ENCODE data around the gene ACSS3.

ACSS3 gene

GRCh38 chr12:81245907-81246570, 168.2 kb downstream of the ACSS3 start:
- H3K36me3 ChIP-seq (ENCODE audit: control insufficient read depth, insufficient read depth, low read length) = no peaks in the 10 kb centered on the region
- H3K4me3 ChIP-seq (ENCODE audit: insufficient read depth, low read depth, low read length, poor library complexity, severe bottlenecking) = no peak overlapping the region
- no peak overlapping the region for H3K27ac ChIP-seq (ENCODE audit: insufficient read depth, low read length, poor library complexity, severe bottlenecking)
- no peak for DNase-seq
- H3K27me3 ChIP-seq (replicated peaks; ENCODE audit: control insufficient read depth, insufficient read depth, low read length, poor library complexity, severe bottlenecking) = no peaks in the 10 kb centered on the region
- no peaks in the 10 kb centered on the region for H3K9me3 ChIP-seq (ENCODE audit: control insufficient read depth, low read length)
- H3K4me1 ChIP-seq (ENCODE audit: control insufficient read depth, insufficient read depth, low read length, poor library complexity, severe bottlenecking) = no peaks in the 10 kb centered on the region

GRCh38 chr12:81249976-81250375, 172.1 kb downstream of the ACSS3 start:
- H3K36me3 ChIP-seq (ENCODE audit: control insufficient read depth, insufficient read depth, low read length) = no peaks in the 10 kb centered on the region
- no peaks in the 10 kb centered on the region for H3K9me3 ChIP-seq (ENCODE audit: control insufficient read depth, low read length)
- no peak for DNase-seq
- no peaks in the 10 kb centered on the region for H3K4me1 ChIP-seq (ENCODE audit: control insufficient read depth, insufficient read depth, low read length, poor library complexity, severe bottlenecking)
- H3K4me3 ChIP-seq (ENCODE audit: insufficient read depth, low read depth, low read length, poor library complexity, severe bottlenecking) = no peak overlapping the region
- no peak overlapping the region for H3K27ac ChIP-seq (ENCODE audit: insufficient read depth, low read length, poor library complexity, severe bottlenecking)
- H3K27me3 ChIP-seq (replicated peaks; ENCODE audit: control insufficient read depth, insufficient read depth, low read length, poor library complexity, severe bottlenecking) = no peaks in the 10 kb centered on the region

- H3K4me3 ChIP-seq (ENCODE audit: insufficient read depth, low read depth, low read length, poor library complexity, severe bottlenecking) = no peak overlapping the region
- H3K27ac ChIP-seq (ENCODE audit: insufficient read depth, low read length, poor library complexity, severe bottlenecking) = no peak overlapping the region
- no peaks in the 10 kb centered on the region for H3K4me1 ChIP-seq (ENCODE audit: control insufficient read depth, insufficient read depth, low read length, poor library complexity, severe bottlenecking)
- DNase-seq = no peak
- H3K9me3 ChIP-seq (ENCODE audit: control insufficient read depth, low read length) = no peaks in the 10 kb centered on the region
- no peaks in the 10 kb centered on the region for H3K36me3 ChIP-seq (ENCODE audit: control insufficient read depth, insufficient read depth, low read length)
- no peaks in the 10 kb centered on the region for H3K27me3 ChIP-seq (replicated peaks; ENCODE audit: control insufficient read depth, insufficient read depth, low read length, poor library complexity, severe bottlenecking)
These were observed 174.3 kb downstream of the ACSS3 start for GRCh38 chr12:81252228-81252627.

GRCh38 chr12:81253360-81253759, 175.5 kb downstream of the ACSS3 start:
- H3K4me3 ChIP-seq (ENCODE audit: insufficient read depth, low read depth, low read length, poor library complexity, severe bottlenecking) = no peak overlapping the region
- H3K27ac ChIP-seq (ENCODE audit: insufficient read depth, low read length, poor library complexity, severe bottlenecking) = no peak overlapping the region
- no peaks in the 10 kb centered on the region for H3K9me3 ChIP-seq (ENCODE audit: control insufficient read depth, low read length)
- H3K36me3 ChIP-seq (ENCODE audit: control insufficient read depth, insufficient read depth, low read length) = no peaks in the 10 kb centered on the region
- DNase-seq = no peak
- H3K27me3 ChIP-seq (replicated peaks; ENCODE audit: control insufficient read depth, insufficient read depth, low read length, poor library complexity, severe bottlenecking) = no peaks in the 10 kb centered on the region
- H3K4me1 ChIP-seq (ENCODE audit: control insufficient read depth, insufficient read depth, low read length, poor library complexity, severe bottlenecking) = no peaks in the 10 kb centered on the region

GRCh38 chr12:81255456-81255855, 177.6 kb downstream of the ACSS3 start:
- Histone ChIP-seq H3K36me3 (ENCODE audit: control insufficient read depth, insufficient read depth, low read length) (no peaks in the 10 kb centered on the region), H3K27ac (ENCODE audit: insufficient read depth, low read length, poor library complexity, severe bottlenecking) (no peak overlapping the region), H3K9me3 (ENCODE audit: control insufficient read depth, low read length) (no peaks in the 10 kb centered on the region), H3K4me3 (ENCODE audit: insufficient read depth, low read depth, low read length, poor library complexity, severe bottlenecking) (no peak overlapping the region), H3K4me1 (ENCODE audit: control insufficient read depth, insufficient read depth, low read length, poor library complexity, severe bottlenecking) (no peaks in the 10 kb centered on the region), H3K27me3 (replicated peaks; ENCODE audit: control insufficient read depth, insufficient read depth, low read length, poor library complexity, severe bottlenecking) (no peaks in the 10 kb centered on the region)
- DNase-seq = no peak

- Histone ChIP-seq H3K36me3 (ENCODE audit: control insufficient read depth, insufficient read depth, low read length) (no peaks in the 10 kb centered on the region), H3K9me3 (ENCODE audit: control insufficient read depth, low read length) (no peaks in the 10 kb centered on the region), H3K27ac (ENCODE audit: insufficient read depth, low read length, poor library complexity, severe bottlenecking) (no peak overlapping the region), H3K4me1 (ENCODE audit: control insufficient read depth, insufficient read depth, low read length, poor library complexity, severe bottlenecking) (no peaks in the 10 kb centered on the region), H3K4me3 (ENCODE audit: insufficient read depth, low read depth, low read length, poor library complexity, severe bottlenecking) (no peak overlapping the region), H3K27me3 (replicated peaks; ENCODE audit: control insufficient read depth, insufficient read depth, low read length, poor library complexity, severe bottlenecking) (no peaks in the 10 kb centered on the region)
- no peak for DNase-seq
These were observed 178.1 kb downstream of the ACSS3 start for GRCh38 chr12:81255947-81256346.

GRCh38 chr12:81257947-81258551, 180.2 kb downstream of the ACSS3 start:
- no peak for DNase-seq
- Histone ChIP-seq H3K4me3 (ENCODE audit: insufficient read depth, low read depth, low read length, poor library complexity, severe bottlenecking) (no peak overlapping the region), H3K27me3 (replicated peaks; ENCODE audit: control insufficient read depth, insufficient read depth, low read length, poor library complexity, severe bottlenecking) (no peaks in the 10 kb centered on the region), H3K9me3 (ENCODE audit: control insufficient read depth, low read length) (no peaks in the 10 kb centered on the region), H3K4me1 (ENCODE audit: control insufficient read depth, insufficient read depth, low read length, poor library complexity, severe bottlenecking) (no peaks in the 10 kb centered on the region), H3K36me3 (ENCODE audit: control insufficient read depth, insufficient read depth, low read length) (no peaks in the 10 kb centered on the region), H3K27ac (ENCODE audit: insufficient read depth, low read length, poor library complexity, severe bottlenecking) (no peak overlapping the region)

- Histone ChIP-seq H3K27ac (ENCODE audit: insufficient read depth, low read length, poor library complexity, severe bottlenecking) (no peak overlapping the region), H3K4me1 (ENCODE audit: control insufficient read depth, insufficient read depth, low read length, poor library complexity, severe bottlenecking) (no peaks in the 10 kb centered on the region), H3K36me3 (ENCODE audit: control insufficient read depth, insufficient read depth, low read length) (no peaks in the 10 kb centered on the region), H3K9me3 (ENCODE audit: control insufficient read depth, low read length) (no peaks in the 10 kb centered on the region), H3K27me3 (replicated peaks; ENCODE audit: control insufficient read depth, insufficient read depth, low read length, poor library complexity, severe bottlenecking) (no peaks in the 10 kb centered on the region), H3K4me3 (ENCODE audit: insufficient read depth, low read depth, low read length, poor library complexity, severe bottlenecking) (no peak overlapping the region)
- DNase-seq = no peak
These were observed 181.5 kb downstream of the ACSS3 start for GRCh38 chr12:81259360-81259759.

GRCh38 chr12:81261508-81262207, 183.8 kb downstream of the ACSS3 start:
- Histone ChIP-seq H3K9me3 (ENCODE audit: control insufficient read depth, low read length) (no peaks in the 10 kb centered on the region), H3K4me3 (ENCODE audit: insufficient read depth, low read depth, low read length, poor library complexity, severe bottlenecking) (no peak overlapping the region), H3K27me3 (replicated peaks; ENCODE audit: control insufficient read depth, insufficient read depth, low read length, poor library complexity, severe bottlenecking) (no peaks in the 10 kb centered on the region), H3K4me1 (ENCODE audit: control insufficient read depth, insufficient read depth, low read length, poor library complexity, severe bottlenecking) (no peaks in the 10 kb centered on the region), H3K27ac (ENCODE audit: insufficient read depth, low read length, poor library complexity, severe bottlenecking) (no peak overlapping the region), H3K36me3 (ENCODE audit: control insufficient read depth, insufficient read depth, low read length) (no peaks in the 10 kb centered on the region)
- no peak for DNase-seq

- no peak overlapping the region for H3K27ac ChIP-seq (ENCODE audit: insufficient read depth, low read length, poor library complexity, severe bottlenecking)
- H3K4me3 ChIP-seq (ENCODE audit: insufficient read depth, low read depth, low read length, poor library complexity, severe bottlenecking) = no peak overlapping the region
- DNase-seq = no peak
These were observed 185.2 kb downstream of the ACSS3 start for GRCh38 chr12:81263072-81263471.

More at GRCh38 chr12:81263072-81263471, 185.2 kb downstream of the ACSS3 start:
- Histone ChIP-seq H3K36me3 (ENCODE audit: control insufficient read depth, insufficient read depth, low read length) (no peaks in the 10 kb centered on the region), H3K4me1 (ENCODE audit: control insufficient read depth, insufficient read depth, low read length, poor library complexity, severe bottlenecking) (no peaks in the 10 kb centered on the region), H3K9me3 (ENCODE audit: control insufficient read depth, low read length) (no peaks in the 10 kb centered on the region), H3K27me3 (replicated peaks; ENCODE audit: control insufficient read depth, insufficient read depth, low read length, poor library complexity, severe bottlenecking) (no peaks in the 10 kb centered on the region)

All from effector memory CD4-positive, alpha-beta T cell (primary cell).